Measurements from ENCODE around the gene SOCS1. TPM values are rescaled to one million over a fixed set of nuclear protein-coding genes. Genes with fewer than 3 reads are reported as not detected.

Gene SOCS1
- total and polyA plus RNA-seq, 11 donors: 0.63 to 14.8 (median 2.9) TPM

GRCh38 chr16:11250091-11250785, 5.8 kb downstream of the SOCS1 start:
- H3K27me3 ChIP-seq: no peaks in the 10 kb centered on the region
- H3K36me3 ChIP-seq: peaks cover 0 to 27% (median 0%) of the 10 kb centered on the region in 9 donors
- H3K27ac ChIP-seq: no peak overlapping the region
- no peak for ATAC-seq
- intact Hi-C loops (cut with DNase I): loop anchor here in 6 of 10 donors (5.0 to 10.0 kb wide), 7 partner anchors 85 to 505 kb away; partner anchors contain the start of gene NUBP1 (in 1 of the 6)
- H3K4me1 ChIP-seq: peaks cover 0 to 38% (median 10%) of the 10 kb centered on the region in 12 donors
- TF ChIP-seq CTCF (IDR thresholded peaks at IDR 0.05): no peak
- WGBS, 4 donors: 77 to 84% (median 80%) methylated on average over 13 to 16 of the region's 16 CpGs
- no peaks in the 10 kb centered on the region for H3K9me3 ChIP-seq
- DNase-seq: peak in 1 of 5 donors; percentile 33
- no peak overlapping the region for H3K4me3 ChIP-seq

- no peak for TF ChIP-seq POLR2A (IDR thresholded peaks at IDR 0.05)
- TF ChIP-seq CTCF (IDR thresholded peaks at IDR 0.05): no peak
- peaks cover 0 to 19% (median 0%) of the 10 kb centered on the region in 9 donors for H3K36me3 ChIP-seq
- 93 to 94% (median 93%) methylated on average over 63 of the region's 63 CpGs for WGBS, 4 donors
- H3K4me3 ChIP-seq: no peak overlapping the region
- DNase-seq (peak in 1 of 5 donors; percentile 54), ATAC-seq (no peak)
- intact Hi-C loops (cut with DNase I): loop anchor here in 6 of 10 donors (5.0 to 10.0 kb wide), 7 partner anchors 85 to 505 kb away; partner anchors contain the start of gene NUBP1 (in 1 of the 6)
- peaks cover 0 to 32% (median 4%) of the 10 kb centered on the region in 12 donors for H3K4me1 ChIP-seq
- no peaks in the 10 kb centered on the region for H3K27me3 ChIP-seq
- no peak overlapping the region for H3K27ac ChIP-seq
- no peaks in the 10 kb centered on the region for H3K9me3 ChIP-seq
These were observed 6.6 kb downstream of the SOCS1 start for GRCh38 chr16:11249233-11250061.

- Histone ChIP-seq H3K4me1 (peaks cover 0 to 19% (median 0%) of the 10 kb centered on the region in 12 donors), H3K27ac (no peak overlapping the region), H3K9me3 (no peaks in the 10 kb centered on the region), H3K27me3 (no peaks in the 10 kb centered on the region), H3K4me3 (no peak overlapping the region), H3K36me3 (peaks cover 0 to 7% (median 0%) of the 10 kb centered on the region in 9 donors)
- intact Hi-C loops (cut with DNase I): loop anchor here in 1 of 10 donors (10.0 kb wide), 1 partner anchor 83 kb away; no protein-coding TSS in a partner anchor
- DNase-seq (no peak), ATAC-seq (no peak)
- 89 to 95% (median 93%) methylated on average over 8 of the region's 8 CpGs for WGBS, 4 donors
- TF ChIP-seq POLR2A (IDR thresholded peaks at IDR 0.05) (no peak), CTCF (IDR thresholded peaks at IDR 0.05) (no peak)
These were observed 7.9 kb downstream of the SOCS1 start for GRCh38 chr16:11248133-11248532.

GRCh38 chr16:11245988-11246387, 10.0 kb downstream of the SOCS1 start:
- ATAC-seq (no peak), DNase-seq (no peak)
- Histone ChIP-seq H3K9me3 (no peaks in the 10 kb centered on the region), H3K27me3 (no peaks in the 10 kb centered on the region), H3K4me3 (no peak overlapping the region), H3K27ac (no peak overlapping the region), H3K4me1 (peaks cover 0 to 16% (median 0%) of the 10 kb centered on the region in 12 donors), H3K36me3 (no peaks in the 10 kb centered on the region)
- intact Hi-C loops (cut with DNase I): loop anchor here in 1 of 10 donors (10.0 kb wide), 1 partner anchor 81 kb away; no protein-coding TSS in a partner anchor
- TF ChIP-seq POLR2A (IDR thresholded peaks at IDR 0.05): no peak
- no peak for TF ChIP-seq CTCF (IDR thresholded peaks at IDR 0.05)

Data from heart left ventricle (tissue), 16 donors.